HUES64 (cell line): ENCODE data around the gene L3MBTL4.
"Not testable (repeated sequence)": the region's sequence is repeated elsewhere in the genome, so short reads cannot be mapped to it uniquely, and the experiment has no call there.

Source experiments
- H3K27ac ChIP-seq: 2 replicates; pipeline ENCODE4 v1.7.0; 2013; ENCODE audit warnings: low read depth, low read length, inconsistent platforms
- H3K27me3 ChIP-seq: 2 replicates; pipeline ENCODE4 v1.6.1; 2013; ENCODE audit warnings: mild to moderate bottlenecking, low read length; ENCODE audit not compliant: insufficient read depth
- H3K36me3 ChIP-seq: 2 replicates; pipeline ENCODE4 v1.6.1; 2013; ENCODE audit warnings: mild to moderate bottlenecking, low read length; ENCODE audit not compliant: insufficient read depth
- H3K4me1 ChIP-seq: 2 replicates; pipeline ENCODE4 v1.6.1; 2013; ENCODE audit warnings: mild to moderate bottlenecking, low read length, moderate library complexity; ENCODE audit not compliant: insufficient read depth
- H3K4me3 ChIP-seq: 2 replicates; pipeline ENCODE4 v1.5.1; 2013; ENCODE audit warnings: mild to moderate bottlenecking, low read length, moderate library complexity
- H3K9ac ChIP-seq: 2 replicates; pipeline ENCODE4 v1.6.1; 2013; ENCODE audit warnings: mild to moderate bottlenecking, low read depth, low read length
- H3K9me3 ChIP-seq: 2 replicates; pipeline ENCODE4 v1.6.1; 2013; ENCODE audit warnings: low read depth, low read length; ENCODE audit not compliant: insufficient read depth
- WGBS: fragments of 150-250, 120-280 bp; methylation state at CpG from one replicate; pipeline ENCODE4 v1.1.7; 2013; ENCODE audit warnings: missing lambda C conversion rate; 5-methylcytosine and 5-hydroxymethylcytosine counted together

Gene L3MBTL4

DNA sequence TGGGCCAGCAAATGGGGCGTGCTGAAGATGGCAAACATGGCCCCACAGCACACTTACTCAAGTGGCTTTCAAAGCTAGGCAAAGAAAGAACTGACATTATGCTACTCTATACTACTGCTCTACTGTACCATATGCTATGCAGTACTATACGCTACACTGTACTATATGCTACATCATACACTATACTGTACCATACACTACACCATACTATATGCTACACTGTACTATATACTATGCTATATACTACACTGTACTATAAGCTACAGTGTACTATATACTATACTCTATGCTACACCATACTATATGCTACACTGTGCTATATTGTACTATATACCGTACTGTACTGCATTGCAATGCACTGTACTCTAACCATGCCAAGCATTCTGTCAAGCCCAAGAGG is 275.7 kb downstream of the L3MBTL4 start:
- Histone ChIP-seq H3K27ac (no peak overlapping the region), H3K9ac (no peak overlapping the region), H3K36me3 (no peaks in the 10 kb centered on the region), H3K27me3 (no peaks in the 10 kb centered on the region), H3K4me3 (no peak overlapping the region), H3K9me3 (no peaks in the 10 kb centered on the region), H3K4me1 (no peaks in the 10 kb centered on the region)
- 97% methylated on average over 3 of the region's 3 CpGs for WGBS

DNA sequence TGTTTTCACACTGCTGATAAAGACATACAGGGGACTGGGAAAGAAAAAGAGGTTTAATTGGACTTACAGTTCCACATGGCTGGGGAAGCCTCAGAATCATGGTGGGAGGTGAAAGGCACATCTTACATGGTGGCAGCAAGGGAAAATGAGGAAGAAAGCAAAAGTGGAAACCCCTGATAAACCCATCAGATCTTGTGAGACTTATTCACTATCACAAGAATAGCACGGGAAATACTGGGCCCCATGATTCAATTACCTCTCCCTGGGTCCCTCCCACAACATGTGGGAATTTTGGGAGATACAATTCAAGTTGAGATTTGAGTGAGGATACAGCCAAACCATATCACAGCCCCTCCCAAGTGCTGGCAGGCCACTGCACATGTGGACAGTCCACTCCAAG is 278.8 kb downstream of the L3MBTL4 start:
- H3K36me3 ChIP-seq, H3K4me3 ChIP-seq, H3K27me3 ChIP-seq, H3K9ac ChIP-seq, H3K4me1 ChIP-seq, H3K9me3 ChIP-seq, H3K27ac ChIP-seq: not testable (repeated sequence)
- 100% methylated on average over 1 of the region's 1 CpG for WGBS

DNA sequence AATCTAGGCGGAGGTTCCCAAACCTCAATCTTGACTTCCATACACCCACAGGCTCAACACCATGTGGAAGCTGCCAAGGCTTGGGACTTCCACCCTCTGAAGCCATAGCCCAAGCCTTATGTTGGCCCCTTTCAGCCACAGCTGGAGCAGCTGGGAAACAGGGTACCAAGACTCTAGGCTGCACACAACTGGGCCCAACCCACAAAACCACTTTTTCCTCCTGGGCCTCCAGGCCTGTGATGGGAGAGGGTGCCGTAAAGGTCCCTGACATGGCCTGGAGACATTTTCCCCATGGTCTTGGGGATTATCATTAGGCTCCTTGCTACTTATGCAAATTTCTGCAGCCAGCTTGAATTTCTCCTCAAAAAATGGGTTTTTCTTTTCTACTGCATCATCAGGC is 279.7 kb downstream of the L3MBTL4 start:
- not testable (repeated sequence) for H3K4me1 ChIP-seq, H3K27ac ChIP-seq, H3K36me3 ChIP-seq, H3K4me3 ChIP-seq, H3K9ac ChIP-seq, H3K9me3 ChIP-seq, H3K27me3 ChIP-seq
- 99% methylated on average over 2 of the region's 2 CpGs for WGBS

DNA sequence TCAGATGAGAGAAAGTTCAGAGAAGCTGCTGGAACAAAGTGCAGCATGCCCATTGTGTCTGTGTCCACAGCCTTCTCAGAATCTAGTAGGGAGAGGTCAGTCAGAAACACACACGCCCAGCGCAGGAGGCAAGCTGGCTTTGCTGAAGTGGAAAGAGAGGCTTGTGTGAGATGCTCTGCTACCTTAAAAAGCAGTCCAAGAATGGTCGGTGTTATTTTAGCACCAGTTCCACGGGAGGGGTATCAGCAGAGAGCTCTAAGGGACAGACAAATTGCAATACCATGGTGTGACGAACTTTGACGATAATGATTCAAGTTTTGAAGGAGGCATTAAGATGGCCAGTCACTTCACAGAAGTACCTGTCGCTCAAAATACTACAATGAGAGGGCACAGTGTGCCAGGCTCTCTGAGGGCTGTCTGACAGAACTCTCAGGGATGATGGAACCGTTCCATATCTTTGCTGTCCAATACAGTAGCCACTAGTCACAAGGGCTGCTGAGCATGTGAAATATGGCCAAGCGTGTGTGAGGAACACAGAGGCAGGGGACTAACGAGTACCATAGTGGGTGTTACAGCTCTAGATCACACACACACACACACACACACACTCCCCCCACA is 281.9 kb downstream of the L3MBTL4 start:
- H3K9ac ChIP-seq = no peak overlapping the region
- no peaks in the 10 kb centered on the region for H3K4me1 ChIP-seq
- H3K36me3 ChIP-seq = no peaks in the 10 kb centered on the region
- 95% methylated on average over 10 of the region's 10 CpGs for WGBS
- no peaks in the 10 kb centered on the region for H3K9me3 ChIP-seq
- no peak overlapping the region for H3K4me3 ChIP-seq
- no peaks in the 10 kb centered on the region for H3K27me3 ChIP-seq
- no peak overlapping the region for H3K27ac ChIP-seq

DNA sequence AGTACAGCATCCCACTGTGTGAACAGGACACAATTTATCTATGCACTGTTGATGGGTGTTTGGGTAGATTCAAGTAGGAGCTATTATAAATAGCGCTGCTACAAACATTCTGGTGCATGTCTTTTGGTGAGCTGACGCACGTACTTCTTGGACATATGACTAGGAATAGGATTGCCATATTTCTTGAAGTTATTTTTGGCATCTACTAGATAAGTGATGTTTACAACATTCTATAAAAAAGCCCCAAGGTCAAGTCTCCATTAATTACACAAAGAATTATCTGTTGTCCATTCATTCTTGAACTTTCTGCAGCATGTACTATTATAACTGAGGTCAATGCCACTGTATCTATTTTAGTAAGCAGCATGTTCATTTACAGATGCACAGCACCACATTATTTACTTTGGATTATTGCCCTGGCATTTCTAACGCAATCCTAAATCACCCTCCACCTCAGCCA is 293.9 kb downstream of the L3MBTL4 start:
- Histone ChIP-seq H3K4me3 (no peak overlapping the region), H3K9ac (no peak overlapping the region), H3K27ac (no peak overlapping the region), H3K27me3 (no peaks in the 10 kb centered on the region), H3K9me3 (peaks cover 3% of the 10 kb centered on the region; the same call in 1 of the 2 replicates), H3K36me3 (no peaks in the 10 kb centered on the region), H3K4me1 (peaks cover 11% of the 10 kb centered on the region)
- 96% methylated on average over 4 of the region's 4 CpGs for WGBS

DNA sequence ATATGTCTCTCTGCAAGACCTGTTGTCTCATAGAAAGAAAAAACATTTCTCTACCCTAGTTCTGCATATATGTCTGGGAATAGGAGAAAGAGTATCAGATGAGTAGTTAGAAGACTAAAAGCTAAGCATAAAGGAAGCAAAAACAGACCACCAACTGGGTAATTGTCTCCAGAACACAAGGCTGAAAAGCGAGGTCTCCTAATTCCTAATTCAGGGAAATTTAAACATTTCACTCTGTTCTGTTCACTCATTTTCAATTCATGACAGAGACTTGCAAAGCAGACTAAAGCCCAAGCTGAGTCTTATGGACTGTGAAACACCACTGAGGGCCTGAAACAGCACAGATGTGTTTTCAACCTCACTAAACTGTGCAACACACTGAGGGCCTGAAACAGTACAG is 294.9 kb downstream of the L3MBTL4 start:
- peaks cover 11% of the 10 kb centered on the region for H3K4me1 ChIP-seq
- no peaks in the 10 kb centered on the region for H3K36me3 ChIP-seq
- H3K27ac ChIP-seq = no peak overlapping the region
- WGBS = 72% methylated on average over 1 of the region's 1 CpG
- H3K9me3 ChIP-seq = no peaks in the 10 kb centered on the region; the same call in 1 of the 2 replicates
- no peak overlapping the region for H3K4me3 ChIP-seq
- H3K27me3 ChIP-seq = no peaks in the 10 kb centered on the region
- no peak overlapping the region for H3K9ac ChIP-seq

DNA sequence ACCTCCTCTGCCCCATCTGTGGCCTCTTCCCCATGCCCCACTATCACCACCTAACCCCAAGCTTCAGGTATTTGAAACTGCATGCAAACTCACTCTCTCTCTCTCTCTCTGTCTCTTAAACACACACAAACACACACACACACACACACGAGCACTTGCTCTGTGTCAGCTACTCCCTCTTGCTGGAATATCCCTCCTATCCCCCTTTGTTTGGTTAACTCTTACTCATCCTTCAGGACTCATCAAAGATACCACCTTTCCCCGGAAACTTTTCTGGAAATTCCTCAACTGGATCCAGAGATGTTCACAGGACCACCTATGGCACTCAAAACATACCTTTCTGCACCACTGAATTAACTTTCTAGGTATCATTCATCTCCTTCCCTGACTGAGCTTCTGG is 296.6 kb downstream of the L3MBTL4 start:
- no peaks in the 10 kb centered on the region for H3K27me3 ChIP-seq
- peaks cover 11% of the 10 kb centered on the region for H3K4me1 ChIP-seq
- H3K27ac ChIP-seq = no peak overlapping the region
- no peaks in the 10 kb centered on the region for H3K9me3 ChIP-seq
- 76% methylated on average over 2 of the region's 2 CpGs for WGBS
- H3K36me3 ChIP-seq = no peaks in the 10 kb centered on the region
- H3K4me3 ChIP-seq = no peak overlapping the region
- H3K9ac ChIP-seq = no peak overlapping the region

DNA sequence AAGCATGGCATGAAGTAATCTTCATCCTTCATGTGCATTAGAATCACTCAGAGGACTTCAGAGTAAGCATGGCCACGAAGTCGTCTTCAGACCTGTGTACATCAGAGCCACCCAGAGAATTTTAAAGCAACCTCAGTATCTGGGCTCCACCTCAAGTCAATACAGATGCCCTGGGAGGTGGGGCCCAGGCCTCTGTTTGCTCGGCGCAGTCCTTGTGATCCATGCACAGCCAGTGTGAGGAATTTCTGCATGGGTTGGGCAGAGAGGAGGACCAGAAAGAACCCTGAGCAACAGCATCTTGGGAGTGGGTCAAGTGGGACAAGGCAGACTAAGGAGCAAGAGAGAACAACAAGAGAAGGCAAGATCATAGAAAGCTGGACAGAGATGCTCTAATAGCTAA is 299.0 kb downstream of the L3MBTL4 start:
- Histone ChIP-seq H3K36me3 (no peaks in the 10 kb centered on the region), H3K27me3 (no peaks in the 10 kb centered on the region), H3K27ac (no peak overlapping the region), H3K4me3 (no peak overlapping the region), H3K9me3 (no peaks in the 10 kb centered on the region), H3K4me1 (peaks cover 11% of the 10 kb centered on the region), H3K9ac (no peak overlapping the region)
- 95% methylated on average over 4 of the region's 4 CpGs for WGBS

DNA sequence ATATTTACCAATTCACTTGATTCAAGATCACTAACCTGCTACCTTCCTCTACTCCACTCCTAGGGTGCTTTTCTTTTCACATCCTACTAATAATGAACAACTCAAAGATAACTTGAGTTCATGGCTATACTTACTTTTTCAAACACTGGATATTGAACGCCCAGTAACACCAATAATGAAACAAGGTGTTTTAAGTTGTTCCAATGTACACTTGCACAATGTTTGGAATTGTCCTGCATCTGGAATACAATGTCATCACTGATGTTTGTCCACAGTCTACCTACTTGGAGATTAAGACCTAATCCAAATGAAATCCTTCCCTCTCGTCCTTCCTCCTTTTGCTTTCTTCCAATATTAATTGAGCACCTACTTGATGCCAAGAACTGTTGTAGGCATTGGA is 301.1 kb downstream of the L3MBTL4 start:
- Histone ChIP-seq H3K4me1 (no peaks in the 10 kb centered on the region), H3K4me3 (no peak overlapping the region), H3K9ac (no peak overlapping the region), H3K27me3 (no peaks in the 10 kb centered on the region), H3K36me3 (no peaks in the 10 kb centered on the region), H3K9me3 (no peaks in the 10 kb centered on the region), H3K27ac (no peak overlapping the region)
- WGBS = 91% methylated on average over 2 of the region's 2 CpGs

DNA sequence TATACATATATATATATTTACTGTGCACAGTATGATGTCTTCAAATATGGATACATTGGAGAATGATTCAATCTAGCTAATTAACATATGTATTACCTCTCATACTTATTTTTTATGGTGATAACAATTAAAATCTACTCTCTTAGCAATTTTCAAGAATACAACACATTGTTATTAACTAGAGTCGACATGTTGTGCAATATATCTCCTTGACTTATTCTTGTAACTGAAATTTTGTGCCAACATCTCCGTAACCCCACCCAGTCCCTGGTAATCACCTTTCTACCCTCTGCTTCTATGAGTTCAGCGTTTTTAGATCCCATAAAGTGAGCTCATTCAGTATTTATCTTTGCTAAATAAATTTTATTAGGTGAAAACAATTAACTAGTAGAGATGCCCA is 303.0 kb downstream of the L3MBTL4 start:
- no peaks in the 10 kb centered on the region for H3K27me3 ChIP-seq
- H3K9me3 ChIP-seq = no peaks in the 10 kb centered on the region
- H3K4me1 ChIP-seq = no peaks in the 10 kb centered on the region
- H3K27ac ChIP-seq = no peak overlapping the region
- H3K4me3 ChIP-seq = no peak overlapping the region
- H3K9ac ChIP-seq = no peak overlapping the region
- WGBS = 94% methylated on average over 3 of the region's 3 CpGs
- H3K36me3 ChIP-seq = no peaks in the 10 kb centered on the region

DNA sequence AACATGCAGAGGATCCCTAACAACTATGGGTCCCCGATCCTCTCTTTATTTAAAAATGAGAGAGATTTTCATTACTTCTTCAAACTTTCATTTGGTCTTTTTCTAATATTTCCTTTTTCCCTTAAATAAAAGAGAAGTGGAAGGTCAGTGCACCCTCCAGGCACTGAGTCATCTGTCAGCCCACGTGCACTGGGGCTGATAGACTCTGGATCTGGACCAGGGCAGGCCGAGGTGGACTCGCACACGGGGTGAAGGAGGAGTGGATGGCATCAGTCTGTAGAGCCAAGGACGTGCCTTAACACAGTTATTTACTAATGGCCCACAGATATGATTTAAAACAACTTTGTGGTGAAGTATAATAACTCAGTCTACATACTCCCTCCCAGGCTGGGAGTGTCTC is 305.0 kb downstream of the L3MBTL4 start:
- Histone ChIP-seq H3K4me1 (no peaks in the 10 kb centered on the region), H3K27me3 (no peaks in the 10 kb centered on the region), H3K36me3 (no peaks in the 10 kb centered on the region), H3K9ac (no peak overlapping the region), H3K9me3 (no peaks in the 10 kb centered on the region), H3K27ac (no peak overlapping the region), H3K4me3 (no peak overlapping the region)
- WGBS = 84% methylated on average over 4 of the region's 6 CpGs

DNA sequence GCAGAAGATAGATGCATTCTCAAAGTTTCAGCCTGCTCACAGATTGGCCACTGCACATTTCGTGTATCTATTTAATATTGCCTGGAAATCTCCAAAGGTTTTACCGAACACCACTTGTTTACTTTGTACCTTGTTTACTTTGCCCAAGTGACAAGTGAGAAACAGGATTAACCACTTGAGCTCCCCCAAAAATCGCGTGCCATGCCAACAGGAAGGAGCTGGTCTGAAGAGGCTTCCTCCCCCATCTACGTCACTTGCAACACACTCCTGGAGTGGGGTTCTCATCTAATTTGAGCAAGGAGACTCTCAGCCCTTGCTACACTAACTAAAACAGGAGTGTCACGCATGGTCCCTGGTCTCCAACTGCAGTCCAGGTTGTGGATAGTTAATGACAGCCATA is 306.9 kb downstream of the L3MBTL4 start:
- no peaks in the 10 kb centered on the region for H3K4me1 ChIP-seq

More for the DNA sequence above, 306.9 kb downstream of the L3MBTL4 start:
- Histone ChIP-seq H3K9ac (no peak overlapping the region), H3K9me3 (no peaks in the 10 kb centered on the region), H3K4me3 (no peak overlapping the region), H3K27me3 (no peaks in the 10 kb centered on the region), H3K36me3 (no peaks in the 10 kb centered on the region), H3K27ac (no peak overlapping the region)
- 92% methylated on average over 6 of the region's 6 CpGs for WGBS
